Mesendoderm (in vitro differentiated cells): ENCODE measurements around the gene A1BG.
A peak's percentile ranks its signal among the peaks of the same experiment; 100 is the strongest.
"Not testable (repeated sequence)": the region's sequence is repeated elsewhere in the genome, so short reads cannot be mapped to it uniquely, and the experiment has no call there.

Experiments
- DNase-seq: peaks from one replicate; pipeline ENCODE4 v3.0.0; 2013
- H2AK5ac ChIP-seq: 2 replicates; pipeline ENCODE4 v1.6.1; 2013; ENCODE audit warnings: low read length, inconsistent platforms
- H2BK120ac ChIP-seq: 2 replicates; pipeline ENCODE4 v1.6.1; 2013; ENCODE audit warnings: low read depth, mild to moderate bottlenecking, low read length, moderate library complexity, mixed read lengths
- H2BK15ac ChIP-seq: replicated peaks from 2 replicates; pipeline ENCODE4 v1.6.1; 2013; ENCODE audit warnings: low read depth, mild to moderate bottlenecking, moderate library complexity
- H2BK5ac ChIP-seq: 2 replicates; pipeline ENCODE4 v1.6.1; 2013; ENCODE audit warnings: low read length, inconsistent platforms
- H3K18ac ChIP-seq: 2 replicates; pipeline ENCODE4 v1.6.1; 2013; ENCODE audit warnings: mild to moderate bottlenecking, low read length, mixed read lengths
- H3K23ac ChIP-seq: one replicate; pipeline ENCODE4 v1.6.1; 2013; ENCODE audit warnings: low read length
- H3K27ac ChIP-seq: 2 replicates; pipeline ENCODE4 v1.5.1; 2013; ENCODE audit warnings: low read depth, mild to moderate bottlenecking, inconsistent platforms, low read length, moderate library complexity
- H3K27me3 ChIP-seq: 2 replicates; pipeline ENCODE4 v1.6.1; 2013; ENCODE audit warnings: low read length, control low read depth, mild to moderate bottlenecking, inconsistent platforms; ENCODE audit not compliant: insufficient read depth, poor library complexity
- H3K36me3 ChIP-seq: 2 replicates; pipeline ENCODE4 v1.6.1; 2013; ENCODE audit warnings: low read length, inconsistent platforms; ENCODE audit not compliant: control insufficient read depth, insufficient read depth
- H3K4ac ChIP-seq: one replicate; pipeline ENCODE4 v1.6.1; 2013; ENCODE audit warnings: low read depth, mild to moderate bottlenecking, low read length, moderate library complexity
- H3K4me1 ChIP-seq: 2 replicates; pipeline ENCODE4 v1.6.1; 2013; ENCODE audit warnings: low read depth, low read length, inconsistent platforms; ENCODE audit not compliant: control insufficient read depth
- H3K4me2 ChIP-seq: 2 replicates; pipeline ENCODE4 v1.6.1; 2013; ENCODE audit warnings: low read length
- H3K4me3 ChIP-seq: 2 replicates; pipeline ENCODE4 v1.5.1; 2013; ENCODE audit warnings: mild to moderate bottlenecking, low read length
- H3K56ac ChIP-seq: one replicate; pipeline ENCODE4 v1.6.1; 2013; ENCODE audit warnings: low read length
- H3K79me1 ChIP-seq: 2 replicates; pipeline ENCODE4 v1.6.1; 2013; ENCODE audit warnings: low read length, inconsistent platforms
- H3K79me2 ChIP-seq: 2 replicates; pipeline ENCODE4 v1.6.1; 2013; ENCODE audit warnings: mild to moderate bottlenecking, low read length; ENCODE audit not compliant: control insufficient read depth, insufficient read depth
- H3K9ac ChIP-seq: 2 replicates; pipeline ENCODE4 v1.6.1; 2013; ENCODE audit warnings: low read length, inconsistent platforms
- H4K5ac ChIP-seq: one replicate; pipeline ENCODE4 v1.6.1; 2013; ENCODE audit warnings: low read length
- H4K8ac ChIP-seq: one replicate; pipeline ENCODE4 v1.6.1; 2013; ENCODE audit warnings: low read depth, mild to moderate bottlenecking, control low read depth, low read length, moderate library complexity
- WGBS: extraction: QIAGEN DNeasy Blood & Tissue Kit; methylation state at CpG from one replicate; pipeline ENCODE4 v1.1.7; 2013; ENCODE audit warnings: low lambda C conversion rate, missing lambda C conversion rate; ENCODE audit not compliant: insufficient coverage; ENCODE audit errors: extremely low coverage; 5-methylcytosine and 5-hydroxymethylcytosine counted together

Gene A1BG

DNA sequence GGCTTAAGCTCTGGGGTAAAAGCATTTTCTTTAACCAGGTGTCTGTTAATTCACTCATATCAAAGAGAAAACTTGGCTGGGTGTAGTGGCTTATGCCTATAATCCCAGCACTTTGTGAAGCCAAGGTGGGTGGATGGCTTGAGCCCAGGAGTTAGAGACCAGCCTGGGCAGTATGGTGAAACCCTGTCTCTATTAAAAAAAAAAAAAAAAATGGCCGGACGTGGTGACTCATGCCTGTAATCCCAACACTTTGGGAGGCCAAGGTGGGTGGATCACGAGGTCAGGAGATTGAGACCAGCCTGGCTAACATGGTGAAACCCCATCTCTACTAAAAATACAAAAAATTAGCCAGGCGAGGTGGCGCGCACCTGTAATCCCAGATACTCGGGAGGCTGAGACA is 23.4 kb upstream of the A1BG start:
- not testable (repeated sequence) for H2BK5ac ChIP-seq, H3K23ac ChIP-seq, H4K5ac ChIP-seq, H3K4me3 ChIP-seq, H3K4me1 ChIP-seq, H2BK15ac ChIP-seq, H3K4me2 ChIP-seq, H3K79me1 ChIP-seq, H4K8ac ChIP-seq, H3K18ac ChIP-seq, H3K4ac ChIP-seq, H3K56ac ChIP-seq, DNase-seq, H3K27ac ChIP-seq, H3K9ac ChIP-seq, H2AK5ac ChIP-seq, H3K79me2 ChIP-seq, H3K27me3 ChIP-seq, H3K36me3 ChIP-seq, H2BK120ac ChIP-seq
- WGBS, result no CpG with 5 or more reads among the region's 7 CpGs

DNA sequence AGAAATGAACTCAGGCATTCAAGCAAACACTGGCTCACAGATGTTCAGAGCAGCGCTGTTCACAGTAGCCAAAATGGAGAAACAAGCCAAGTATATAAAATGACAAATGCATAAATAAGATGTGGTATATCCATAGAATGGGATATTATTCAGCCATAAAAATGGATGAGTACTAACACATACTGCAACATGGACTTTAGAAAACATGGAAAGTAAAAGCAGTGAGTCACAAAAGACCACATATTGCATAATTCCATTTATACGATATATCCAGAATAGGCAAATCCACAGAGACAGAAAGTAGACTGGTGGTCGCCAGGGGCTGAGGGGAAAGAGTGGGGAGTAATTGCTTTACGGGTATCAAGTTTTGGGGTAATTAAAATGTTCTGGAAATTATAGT is 20.9 kb upstream of the A1BG start:
- no peak overlapping the region for H3K18ac ChIP-seq
- WGBS, result no CpG with 5 or more reads among the region's 4 CpGs

DNA sequence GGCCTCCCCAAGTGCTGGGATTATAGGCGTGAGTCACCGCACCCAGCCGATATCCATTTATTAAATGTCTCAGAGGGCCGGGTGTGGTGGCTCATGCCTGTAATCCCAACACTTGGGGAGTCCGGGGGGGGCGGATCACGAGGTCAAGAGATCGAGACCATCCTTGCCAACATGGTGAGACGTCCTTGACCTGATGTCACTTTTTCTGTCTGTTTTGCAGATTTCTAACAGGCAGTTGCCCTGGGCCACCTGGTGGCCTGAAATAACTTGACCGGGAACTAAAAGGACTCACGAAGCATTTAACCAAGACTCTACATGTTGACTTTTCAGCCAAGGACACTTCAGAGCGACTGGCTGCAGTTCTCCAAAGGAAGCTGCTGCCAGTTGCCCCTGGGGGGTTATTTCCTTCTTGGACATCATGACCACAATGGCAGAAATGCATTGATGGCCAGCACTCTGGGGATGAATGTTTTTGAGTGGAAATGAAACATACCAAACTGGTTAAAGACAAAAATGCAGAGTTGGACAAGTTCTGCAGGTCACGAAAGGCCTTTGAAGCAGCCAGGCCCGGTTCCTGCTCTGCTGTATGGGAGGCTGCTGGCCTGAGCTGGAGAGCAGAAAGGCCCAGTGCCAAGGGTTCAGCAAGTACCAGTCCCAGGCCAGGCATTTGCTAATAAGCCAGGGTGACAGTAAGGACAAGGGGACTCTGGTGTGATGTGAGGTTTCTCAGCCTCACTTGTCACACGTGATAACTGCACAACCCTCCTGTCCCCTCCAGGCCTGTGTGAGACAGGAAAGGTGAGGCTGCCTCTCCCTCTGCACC is 19.2 kb upstream of the A1BG start:
- Histone ChIP-seq H4K5ac (no peak overlapping the region), H3K4me3 (no peak overlapping the region), H3K36me3 (no peaks in the 10 kb centered on the region), H2AK5ac (no peak overlapping the region), H3K18ac (no peak overlapping the region), H3K56ac (no peak overlapping the region), H3K4me1 (no peaks in the 10 kb centered on the region), H3K9ac (no peak overlapping the region), H2BK120ac (no peak overlapping the region), H3K4me2 (no peak overlapping the region), H2BK15ac (no peak overlapping the region), H3K79me2 (no peaks in the 10 kb centered on the region), H3K79me1 (no peaks in the 10 kb centered on the region), H2BK5ac (no peak overlapping the region), H3K23ac (no peak overlapping the region), H4K8ac (no peak overlapping the region), H3K27ac (no peak overlapping the region), H3K27me3 (no peaks in the 10 kb centered on the region), H3K4ac (no peak overlapping the region)
- WGBS, result no CpG with 5 or more reads among the region's 15 CpGs
- DNase-seq, result peak; percentile 65

More for the DNA sequence above, 20.9 kb upstream of the A1BG start:
- Histone ChIP-seq H3K56ac (no peak overlapping the region), H4K8ac (no peak overlapping the region), H3K9ac (no peak overlapping the region), H3K4ac (no peak overlapping the region), H3K4me3 (no peak overlapping the region), H3K4me1 (no peaks in the 10 kb centered on the region), H3K36me3 (no peaks in the 10 kb centered on the region), H3K27me3 (no peaks in the 10 kb centered on the region), H2AK5ac (no peak overlapping the region), H2BK120ac (no peak overlapping the region), H3K79me2 (no peaks in the 10 kb centered on the region), H3K79me1 (peaks cover under 1% of the 10 kb centered on the region), H2BK15ac (no peak overlapping the region), H3K27ac (no peak overlapping the region), H4K5ac (no peak overlapping the region), H3K4me2 (no peak overlapping the region), H2BK5ac (no peak overlapping the region), H3K23ac (no peak overlapping the region)
- DNase-seq, result no peak

DNA sequence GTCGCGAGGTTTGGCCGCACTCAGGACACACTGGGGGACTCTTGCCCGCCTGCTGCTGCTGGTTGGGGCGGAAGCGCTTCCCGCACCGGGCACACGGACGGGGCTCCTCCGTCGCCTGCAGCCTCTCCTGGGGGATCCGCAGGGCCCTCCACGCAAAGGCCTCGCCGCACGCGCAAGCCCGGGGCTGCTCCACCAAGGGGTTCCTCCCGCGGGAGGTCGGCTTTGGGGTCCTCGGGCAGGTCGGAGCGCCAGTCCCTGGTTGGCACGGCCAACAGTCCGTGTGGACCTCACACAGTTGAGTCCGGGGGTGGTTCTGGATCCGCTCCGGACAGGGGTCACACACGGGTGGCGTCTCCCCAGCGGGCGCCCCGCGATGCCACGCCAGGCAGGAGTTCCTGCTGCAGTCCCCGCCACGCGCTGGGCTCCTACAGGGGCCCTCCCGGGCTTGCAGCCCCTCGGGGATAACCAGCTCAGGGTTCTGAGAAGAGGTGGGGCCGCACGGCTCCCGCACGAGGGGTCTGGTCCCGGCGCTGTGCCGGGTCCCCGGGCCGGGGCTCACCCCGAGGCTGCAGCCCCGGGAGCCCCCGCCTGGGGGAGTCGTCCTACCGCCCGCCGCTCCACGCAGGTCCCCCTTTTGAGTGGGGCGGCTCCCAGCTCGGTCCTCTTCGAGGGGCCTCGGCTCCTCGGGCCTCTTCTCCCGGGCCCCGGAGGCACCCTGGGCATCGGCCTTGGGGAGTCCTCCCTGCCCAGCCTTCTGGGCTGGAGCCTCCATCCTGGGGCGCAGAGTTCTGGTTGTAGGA is 15.5 kb upstream of the A1BG start:
- Histone ChIP-seq H2AK5ac (no peak overlapping the region), H3K4me2 (no peak overlapping the region), H3K4me3 (no peak overlapping the region), H4K5ac (no peak overlapping the region), H3K23ac (no peak overlapping the region), H2BK120ac (no peak overlapping the region), H3K9ac (no peak overlapping the region), H3K56ac (no peak overlapping the region), H2BK15ac (no peak overlapping the region), H3K79me2 (no peaks in the 10 kb centered on the region), H3K36me3 (no peaks in the 10 kb centered on the region), H2BK5ac (no peak overlapping the region), H3K18ac (no peak overlapping the region), H3K4me1 (no peaks in the 10 kb centered on the region), H3K27ac (no peak overlapping the region), H3K4ac (no peak overlapping the region), H3K79me1 (no peaks in the 10 kb centered on the region), H4K8ac (no peak overlapping the region), H3K27me3 (no peaks in the 10 kb centered on the region)
- no peak for DNase-seq
- no CpG with 5 or more reads among the region's 68 CpGs for WGBS

DNA sequence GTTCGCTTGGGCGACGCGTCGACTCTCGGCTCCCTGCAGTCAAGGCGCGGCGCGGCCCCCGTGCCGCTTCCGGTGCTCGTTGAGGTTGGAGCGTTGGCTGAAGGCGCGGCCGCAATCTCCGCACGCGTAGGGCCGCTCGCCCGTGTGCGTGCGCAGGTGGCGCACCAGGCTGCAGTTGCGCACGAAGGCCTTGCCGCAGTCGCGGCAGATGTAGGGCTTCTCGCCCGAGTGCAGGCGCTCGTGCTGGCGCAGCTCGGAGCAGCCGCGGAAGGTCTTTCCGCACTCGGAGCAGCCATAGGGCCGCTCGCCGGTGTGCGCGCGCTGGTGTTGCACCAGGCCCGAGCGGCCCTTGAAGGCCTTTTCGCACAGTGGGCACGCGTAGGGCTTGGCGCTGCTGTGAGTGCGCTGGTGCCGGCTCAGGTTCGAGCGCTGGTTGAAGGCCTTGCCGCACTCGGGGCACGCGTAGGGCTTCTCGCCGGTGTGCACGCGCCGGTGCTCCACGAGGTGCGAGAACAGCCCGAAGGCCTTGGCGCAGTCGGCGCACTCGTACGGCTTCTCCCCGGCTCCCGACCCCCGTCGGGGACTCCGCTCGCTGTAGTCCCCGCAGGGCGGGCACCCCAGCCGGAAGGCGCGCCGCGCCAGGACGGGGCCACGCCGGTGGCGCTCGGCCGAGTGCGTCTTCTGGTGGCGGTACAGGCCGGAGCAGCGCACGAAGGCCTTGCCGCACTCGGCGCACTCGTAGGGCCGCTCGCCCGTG is 14.6 kb upstream of the A1BG start:
- H4K8ac ChIP-seq, result no peak overlapping the region
- no peaks in the 10 kb centered on the region for H3K79me1 ChIP-seq
- H3K36me3 ChIP-seq, result no peaks in the 10 kb centered on the region
- H4K5ac ChIP-seq, result no peak overlapping the region
- H3K9ac ChIP-seq, result no peak overlapping the region
- no peaks in the 10 kb centered on the region for H3K4me1 ChIP-seq
- H3K18ac ChIP-seq, result no peak overlapping the region
- no peak overlapping the region for H2BK120ac ChIP-seq
- no peak overlapping the region for H2BK15ac ChIP-seq
- no peak for DNase-seq
- WGBS, result no CpG with 5 or more reads among the region's 106 CpGs
- no peak overlapping the region for H3K4ac ChIP-seq
- H3K56ac ChIP-seq, result no peak overlapping the region
- H3K4me2 ChIP-seq, result no peak overlapping the region
- H2BK5ac ChIP-seq, result no peak overlapping the region
- no peak overlapping the region for H3K23ac ChIP-seq
- H2AK5ac ChIP-seq, result no peak overlapping the region
- no peaks in the 10 kb centered on the region for H3K79me2 ChIP-seq
- H3K4me3 ChIP-seq, result no peak overlapping the region
- H3K27me3 ChIP-seq, result no peaks in the 10 kb centered on the region
- no peak overlapping the region for H3K27ac ChIP-seq
